Lung (tissue), 12 donors: ENCODE measurements around the gene TMEM51. TPM values are rescaled to one million over a fixed set of nuclear protein-coding genes. Genes with fewer than 3 reads are reported as not detected.

Experiments used
- ATAC-seq: fragments of 200-7000 bp; cut with Tn5 transposase; one replicate; pipeline ENCODE4 v1.9.1; 2020; ENCODE audit warnings: moderate number of reproducible peaks; ENCODE audit not compliant: insufficient read depth, low FRiP score
- DNase-seq, 3 donors: peaks; one replicate each; pipeline ENCODE4 v3.0.0-alpha.2; 2013 to 2017
- H3K27ac ChIP-seq, 2 donors: one replicate each; pipeline ENCODE4 v1.5.1; 2013; ENCODE audit warnings: mild to moderate bottlenecking in 2 of 2, moderate library complexity in 2 of 2, control low read depth in 1 of 2, inconsistent platforms in 1 of 2, low read depth in 1 of 2, low read length in 1 of 2
- H3K27me3 ChIP-seq, 3 donors: one replicate each; pipeline ENCODE4 v1.5.1; 2013; ENCODE audit warnings: low read length in 2 of 3; ENCODE audit not compliant: control insufficient read depth in 3 of 3, insufficient read depth in 3 of 3
- H3K36me3 ChIP-seq, 4 donors: one replicate each; pipeline ENCODE4 v1.5.1; 2013; ENCODE audit warnings: low read length in 4 of 4, mild to moderate bottlenecking in 1 of 4, moderate library complexity in 1 of 4; ENCODE audit not compliant: control insufficient read depth in 4 of 4, insufficient read depth in 4 of 4
- H3K4me1 ChIP-seq, 5 donors: one replicate each; pipeline ENCODE4 v1.5.1; 2013; ENCODE audit warnings: low read length in 5 of 5, mild to moderate bottlenecking in 2 of 5, moderate library complexity in 1 of 5; ENCODE audit not compliant: control insufficient read depth in 5 of 5, insufficient read depth in 5 of 5
- H3K4me3 ChIP-seq: one replicate; pipeline ENCODE4 v1.5.1; 2013; ENCODE audit warnings: mild to moderate bottlenecking, control low read depth, moderate library complexity
- H3K9ac ChIP-seq, 2 donors: one replicate each; pipeline ENCODE4 v1.5.1; 2013; ENCODE audit warnings: low read length in 2 of 2, control low read depth in 1 of 2; ENCODE audit not compliant: insufficient read depth in 1 of 2
- H3K9me3 ChIP-seq, 4 donors: one replicate each; pipeline ENCODE4 v1.5.1; 2013; ENCODE audit warnings: low read length in 3 of 4, mild to moderate bottlenecking in 1 of 4, moderate library complexity in 1 of 4; ENCODE audit not compliant: control insufficient read depth in 4 of 4, insufficient read depth in 3 of 4
- WGBS, 2 donors: extraction: QIAGEN DNeasy Blood & Tissue Kit; methylation state at CpG; one replicate each; pipeline ENCODE4 v1.1.7; 2013; 5-methylcytosine and 5-hydroxymethylcytosine counted together
- polyA plus RNA-seq, 2 donors: library from polyadenylated mRNA; stranded (reverse); fragments of 200-250 nt; gene quantifications; one replicate each; pipeline ENCODE4 v1.2.1, GENCODE V29; 2013
- total RNA-seq, 2 donors: library from RNA; depleted of rRNA in 1 of 2; stranded (reverse); fragments of >200 nt in 1 of 2; gene quantifications; one replicate each; pipeline ENCODE4 v1.2.1, GENCODE V29; 2014 to 2021
- TF ChIP-seq, protein P1 (sequence below): IDR thresholded peaks from 2 replicates; pipeline ENCODE4 v1.5.1; 2012; ENCODE audit warnings: mild to moderate bottlenecking; ENCODE audit errors: control extremely low read depth, extremely low read depth
- donor health status: control.
- donor health status: control.
- donor health status: Bipolar disorder and iron deficiency.
- donor health status: healthy.
- donor health status: DM: yes; HTN: yes; CAD: no.

Gene TMEM51
- total and polyA plus RNA-seq, 4 donors, result 7.7 to 17.8 (median 12.2) TPM

DNA sequence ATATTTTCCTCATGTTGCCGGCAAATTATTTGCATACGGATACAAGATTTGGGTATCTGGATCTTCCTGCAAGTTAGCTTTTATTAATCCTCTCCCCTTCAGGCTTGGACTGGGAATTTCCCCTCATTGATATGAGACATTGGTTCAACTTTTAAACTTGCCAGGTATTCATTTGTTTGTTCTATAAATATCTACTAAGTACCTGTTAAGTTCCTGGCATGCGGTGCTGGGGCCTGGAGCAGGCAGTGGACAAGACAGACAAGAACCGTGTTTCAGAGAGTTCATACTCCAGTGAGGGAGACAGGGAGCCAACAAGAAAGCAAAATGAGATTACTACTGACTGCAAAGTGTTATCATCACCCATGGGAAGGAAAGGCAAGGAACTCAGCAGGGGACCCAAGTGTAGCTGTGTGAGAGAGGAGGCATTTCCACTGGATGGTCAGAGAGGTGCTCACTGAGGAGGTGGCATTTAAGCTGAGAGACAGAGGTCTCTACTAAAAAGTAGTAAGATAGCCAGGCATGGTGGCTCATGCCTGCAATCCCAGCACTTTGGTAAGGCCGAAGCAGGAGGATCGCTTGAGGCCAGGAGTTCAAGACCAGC is 54.4 kb downstream of the TMEM51 start:
- H3K27ac ChIP-seq, result no peak overlapping the region
- ATAC-seq, result no peak
- no peak overlapping the region for H3K9ac ChIP-seq
- H3K4me3 ChIP-seq, result no peak overlapping the region
- H3K36me3 ChIP-seq, result peaks cover 0 to 2% (median 0%) of the 10 kb centered on the region in 4 donors
- H3K4me1 ChIP-seq, result peaks cover 0 to 19% (median 12%) of the 10 kb centered on the region in 5 donors
- peak in 1 of 3 donors; percentile 26 for DNase-seq
- WGBS, 2 donors, result 74 to 86% methylated on average over 6 of the region's 6 CpGs
- no peaks in the 10 kb centered on the region for H3K27me3 ChIP-seq
- TF ChIP-seq, protein P1, sequence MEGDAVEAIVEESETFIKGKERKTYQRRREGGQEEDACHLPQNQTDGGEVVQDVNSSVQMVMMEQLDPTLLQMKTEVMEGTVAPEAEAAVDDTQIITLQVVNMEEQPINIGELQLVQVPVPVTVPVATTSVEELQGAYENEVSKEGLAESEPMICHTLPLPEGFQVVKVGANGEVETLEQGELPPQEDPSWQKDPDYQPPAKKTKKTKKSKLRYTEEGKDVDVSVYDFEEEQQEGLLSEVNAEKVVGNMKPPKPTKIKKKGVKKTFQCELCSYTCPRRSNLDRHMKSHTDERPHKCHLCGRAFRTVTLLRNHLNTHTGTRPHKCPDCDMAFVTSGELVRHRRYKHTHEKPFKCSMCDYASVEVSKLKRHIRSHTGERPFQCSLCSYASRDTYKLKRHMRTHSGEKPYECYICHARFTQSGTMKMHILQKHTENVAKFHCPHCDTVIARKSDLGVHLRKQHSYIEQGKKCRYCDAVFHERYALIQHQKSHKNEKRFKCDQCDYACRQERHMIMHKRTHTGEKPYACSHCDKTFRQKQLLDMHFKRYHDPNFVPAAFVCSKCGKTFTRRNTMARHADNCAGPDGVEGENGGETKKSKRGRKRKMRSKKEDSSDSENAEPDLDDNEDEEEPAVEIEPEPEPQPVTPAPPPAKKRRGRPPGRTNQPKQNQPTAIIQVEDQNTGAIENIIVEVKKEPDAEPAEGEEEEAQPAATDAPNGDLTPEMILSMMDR, result no peak
- no peaks in the 10 kb centered on the region for H3K9me3 ChIP-seq

DNA sequence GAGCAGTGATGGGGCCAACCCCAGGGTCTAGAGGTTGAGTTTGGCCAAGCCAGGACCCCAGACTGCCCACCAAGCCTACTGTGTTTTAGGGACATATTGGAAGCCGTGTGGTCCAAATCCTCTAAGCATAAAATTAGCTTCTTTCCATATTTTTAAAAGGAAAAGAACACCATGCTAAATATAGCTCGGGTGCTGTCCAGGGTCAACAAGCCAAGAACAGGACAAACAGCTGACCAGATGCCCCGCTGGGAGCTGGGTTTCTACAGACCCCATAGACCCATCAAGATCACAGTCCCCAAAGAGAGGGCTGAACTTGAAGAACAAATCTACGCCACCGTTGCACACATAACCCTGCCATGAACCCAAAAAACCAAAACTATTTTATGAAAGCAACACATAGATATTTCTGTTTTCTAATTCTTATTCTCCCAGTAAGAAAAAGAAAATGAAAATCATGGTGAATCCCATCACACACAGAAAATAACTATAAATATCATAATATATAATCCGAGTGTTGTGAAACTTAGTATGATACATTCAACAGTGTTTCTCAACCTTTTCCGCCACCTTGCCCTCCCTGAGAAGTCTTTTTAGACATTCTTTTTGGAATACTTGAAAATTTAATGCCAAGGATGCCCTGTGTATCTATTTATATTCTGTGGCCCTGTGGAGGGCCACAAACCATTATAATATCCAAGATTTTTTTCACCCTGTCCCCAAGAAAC is 57.3 kb downstream of the TMEM51 start:
- ATAC-seq (no peak), DNase-seq (no peak)
- no peak overlapping the region for H3K9ac ChIP-seq
- H3K4me1 ChIP-seq, result peaks cover 0 to 38% (median 27%) of the 10 kb centered on the region in 5 donors
- WGBS, 2 donors, result 82 to 89% methylated on average over 7 of the region's 7 CpGs
- no peaks in the 10 kb centered on the region for H3K27me3 ChIP-seq
- TF ChIP-seq, protein P1, result no peak
- H3K9me3 ChIP-seq, result no peaks in the 10 kb centered on the region
- peaks cover 0 to 3% (median 0%) of the 10 kb centered on the region in 4 donors for H3K36me3 ChIP-seq
- no peak overlapping the region for H3K27ac ChIP-seq
- H3K4me3 ChIP-seq, result no peak overlapping the region

DNA sequence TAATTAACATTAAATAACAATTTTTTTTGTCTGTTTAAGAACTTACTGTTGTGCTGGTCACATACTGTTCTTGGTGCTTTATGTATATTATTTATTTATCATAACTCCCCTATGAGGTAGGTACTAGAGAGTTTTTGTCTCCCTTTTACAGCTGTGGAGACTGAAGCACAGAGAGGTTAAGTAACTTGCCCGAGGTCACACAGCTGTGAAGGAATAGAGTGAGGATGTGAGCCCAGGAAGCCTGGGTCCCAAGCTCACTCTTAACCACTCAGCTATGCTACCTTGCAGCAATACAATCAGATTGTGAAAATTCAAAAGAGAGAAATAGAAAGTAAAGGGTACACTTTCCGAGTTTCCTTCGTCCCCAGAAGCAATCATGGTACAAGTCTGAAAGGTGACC is 57.9 kb downstream of the TMEM51 start:
- DNase-seq (no peak), ATAC-seq (no peak)
- Histone ChIP-seq H3K4me1 (peaks cover 0 to 38% (median 27%) of the 10 kb centered on the region in 5 donors), H3K9me3 (no peaks in the 10 kb centered on the region), H3K27me3 (no peaks in the 10 kb centered on the region), H3K4me3 (no peak overlapping the region), H3K27ac (no peak overlapping the region), H3K9ac (no peak overlapping the region), H3K36me3 (peaks cover 0 to 3% (median 0%) of the 10 kb centered on the region in 4 donors)
- WGBS, 2 donors, result 89 to 96% methylated on average over 3 of the region's 3 CpGs
- TF ChIP-seq, protein P1, result no peak
